T-helper 1 cell treated with Interleukin-12 subunit alpha and Interleukin-12 subunit beta and Interleukin-4 antibody, amounts not matched to agents 30 μg/mL and 1 μg/mL, for 36 hours (primary cell): ENCODE measurements around the gene MEGF6.
"Not testable (repeated sequence)": the region's sequence is repeated elsewhere in the genome, so short reads cannot be mapped to it uniquely, and the experiment has no call there.

ENCODE experiments used
- H3K27ac Mint-ChIP-seq: one replicate; pipeline ENCODE4 v1.8.0; 2021; ENCODE audit warnings: mild to moderate bottlenecking, mixed read lengths
- H3K27me3 Mint-ChIP-seq: one replicate; pipeline ENCODE4 v1.8.0; 2021; ENCODE audit warnings: low read depth, mixed read lengths
- H3K36me3 Mint-ChIP-seq: one replicate; pipeline ENCODE4 v1.8.0; 2021; ENCODE audit warnings: low read depth, mixed read lengths
- H3K4me1 Mint-ChIP-seq: one replicate; pipeline ENCODE4 v1.8.0; 2021; ENCODE audit warnings: low read depth, mixed read lengths
- H3K4me3 Mint-ChIP-seq: one replicate; pipeline ENCODE4 v1.8.0; 2021; ENCODE audit warnings: mild to moderate bottlenecking, moderate library complexity, mixed read lengths
- H3K9me3 Mint-ChIP-seq: one replicate; pipeline ENCODE4 v1.8.0; 2021; ENCODE audit warnings: mixed read lengths

MEGF6 gene

GRCh38 chr1:3586986-3587759 is 24.1 kb downstream of the MEGF6 start:
- Mint-ChIP-seq H3K36me3 (no peaks in the 10 kb centered on the region), H3K27me3 (no peaks in the 10 kb centered on the region), H3K4me3 (no peak overlapping the region), H3K4me1 (no peaks in the 10 kb centered on the region), H3K27ac (no peak overlapping the region), H3K9me3 (peaks cover 9% of the 10 kb centered on the region)

GRCh38 chr1:3585940-3586568 is 25.3 kb downstream of the MEGF6 start:
- H3K9me3 Mint-ChIP-seq = peaks cover 9% of the 10 kb centered on the region
- H3K27ac Mint-ChIP-seq = no peak overlapping the region
- H3K4me1 Mint-ChIP-seq = no peaks in the 10 kb centered on the region
- H3K27me3 Mint-ChIP-seq = no peaks in the 10 kb centered on the region
- no peak overlapping the region for H3K4me3 Mint-ChIP-seq
- no peaks in the 10 kb centered on the region for H3K36me3 Mint-ChIP-seq

- not testable (repeated sequence) for H3K9me3 Mint-ChIP-seq, H3K27me3 Mint-ChIP-seq, H3K27ac Mint-ChIP-seq, H3K36me3 Mint-ChIP-seq, H3K4me1 Mint-ChIP-seq, H3K4me3 Mint-ChIP-seq
These were observed 25.9 kb downstream of the MEGF6 start for GRCh38 chr1:3585353-3585868.

GRCh38 chr1:3584915-3585314 is 26.4 kb downstream of the MEGF6 start:
- Mint-ChIP-seq H3K27ac (no peak overlapping the region), H3K4me1 (no peaks in the 10 kb centered on the region), H3K4me3 (no peak overlapping the region), H3K36me3 (no peaks in the 10 kb centered on the region), H3K9me3 (peaks cover 9% of the 10 kb centered on the region), H3K27me3 (no peaks in the 10 kb centered on the region)

GRCh38 chr1:3583751-3584150 is 27.6 kb downstream of the MEGF6 start:
- H3K27ac Mint-ChIP-seq, H3K36me3 Mint-ChIP-seq, H3K9me3 Mint-ChIP-seq, H3K27me3 Mint-ChIP-seq, H3K4me3 Mint-ChIP-seq, H3K4me1 Mint-ChIP-seq: not testable (repeated sequence)

- Mint-ChIP-seq H3K4me1 (no peaks in the 10 kb centered on the region), H3K27me3 (no peaks in the 10 kb centered on the region), H3K9me3 (peaks cover 9% of the 10 kb centered on the region), H3K36me3 (no peaks in the 10 kb centered on the region), H3K27ac (no peak overlapping the region), H3K4me3 (no peak overlapping the region)
These were observed 29.8 kb downstream of the MEGF6 start for GRCh38 chr1:3581296-3582036.

- no peak overlapping the region for H3K4me3 Mint-ChIP-seq
- H3K9me3 Mint-ChIP-seq = peaks cover 9% of the 10 kb centered on the region
- no peaks in the 10 kb centered on the region for H3K36me3 Mint-ChIP-seq
- no peak overlapping the region for H3K27ac Mint-ChIP-seq
- H3K27me3 Mint-ChIP-seq = no peaks in the 10 kb centered on the region
- no peaks in the 10 kb centered on the region for H3K4me1 Mint-ChIP-seq
These were observed 31.1 kb downstream of the MEGF6 start for GRCh38 chr1:3580231-3580630.

GRCh38 chr1:3579626-3580025 is 31.7 kb downstream of the MEGF6 start:
- H3K4me1 Mint-ChIP-seq = no peaks in the 10 kb centered on the region
- H3K9me3 Mint-ChIP-seq = peaks cover 9% of the 10 kb centered on the region
- H3K36me3 Mint-ChIP-seq = no peaks in the 10 kb centered on the region
- no peaks in the 10 kb centered on the region for H3K27me3 Mint-ChIP-seq
- H3K4me3 Mint-ChIP-seq = no peak overlapping the region
- no peak overlapping the region for H3K27ac Mint-ChIP-seq

GRCh38 chr1:3578906-3579305 is 32.4 kb downstream of the MEGF6 start:
- Mint-ChIP-seq H3K36me3 (no peaks in the 10 kb centered on the region), H3K4me1 (no peaks in the 10 kb centered on the region), H3K27ac (no peak overlapping the region), H3K4me3 (no peak overlapping the region), H3K27me3 (no peaks in the 10 kb centered on the region), H3K9me3 (peaks cover 9% of the 10 kb centered on the region)

- Mint-ChIP-seq H3K9me3 (peaks cover 9% of the 10 kb centered on the region), H3K27ac (no peak overlapping the region), H3K4me1 (no peaks in the 10 kb centered on the region), H3K27me3 (no peaks in the 10 kb centered on the region), H3K4me3 (no peak overlapping the region), H3K36me3 (no peaks in the 10 kb centered on the region)
These were observed 32.9 kb downstream of the MEGF6 start for GRCh38 chr1:3578433-3578805.

- Mint-ChIP-seq H3K36me3 (no peaks in the 10 kb centered on the region), H3K4me1 (no peaks in the 10 kb centered on the region), H3K27me3 (no peaks in the 10 kb centered on the region), H3K27ac (no peak overlapping the region), H3K9me3 (peaks cover 7% of the 10 kb centered on the region), H3K4me3 (no peak overlapping the region)
These were observed 33.4 kb downstream of the MEGF6 start for GRCh38 chr1:3577711-3578432.

GRCh38 chr1:3577300-3577699 is 34.0 kb downstream of the MEGF6 start:
- no peak overlapping the region for H3K4me3 Mint-ChIP-seq
- no peaks in the 10 kb centered on the region for H3K4me1 Mint-ChIP-seq
- H3K27me3 Mint-ChIP-seq = no peaks in the 10 kb centered on the region
- no peak overlapping the region for H3K27ac Mint-ChIP-seq
- H3K9me3 Mint-ChIP-seq = peaks cover 1% of the 10 kb centered on the region
- no peaks in the 10 kb centered on the region for H3K36me3 Mint-ChIP-seq

GRCh38 chr1:3575993-3576392 is 35.3 kb downstream of the MEGF6 start:
- H3K27me3 Mint-ChIP-seq = no peaks in the 10 kb centered on the region
- H3K4me1 Mint-ChIP-seq = no peaks in the 10 kb centered on the region
- no peaks in the 10 kb centered on the region for H3K9me3 Mint-ChIP-seq
- no peaks in the 10 kb centered on the region for H3K36me3 Mint-ChIP-seq
- no peak overlapping the region for H3K4me3 Mint-ChIP-seq
- no peak overlapping the region for H3K27ac Mint-ChIP-seq

GRCh38 chr1:3575515-3575914 is 35.8 kb downstream of the MEGF6 start:
- H3K36me3 Mint-ChIP-seq, H3K27me3 Mint-ChIP-seq, H3K9me3 Mint-ChIP-seq, H3K4me1 Mint-ChIP-seq, H3K27ac Mint-ChIP-seq, H3K4me3 Mint-ChIP-seq: not testable (repeated sequence)
